K562 (cell line): Measurements from ENCODE around the gene GPR35. TPM values are rescaled to one million over a fixed set of nuclear protein-coding genes. Genes with fewer than 3 reads are reported as not detected.

Experiments
- ATAC-seq: fragments of 200-7000 bp; cut with Tn5 transposase; 3 replicates; pipeline ENCODE4 v1.9.1; 2020; ENCODE audit warnings: moderate library complexity
- BruUV-seq: library from RNA; stranded (reverse); fragments of 400-500 nt; replicated peaks from 2 replicates; lab custom pipeline; 2021; lab: Mats Ljungman, UMichigan
- CTCF ChIA-PET: fragments of 300-600 bp; formaldehyde crosslinking; extraction: SDS; loops from one replicate; lab custom pipeline; 2021; ENCODE audit warnings: low intra/inter-chr PET ratio; lab: Yijun Ruan, JAX
- POLR2A ChIA-PET: fragments of 300-600, 350-650 bp; sonication (Branson Sonifier 250); formaldehyde crosslinking; extraction: SDS; loops from one replicate; lab custom pipeline; 2021; ENCODE audit warnings: antibody characterized with exemption, inconsistent platforms; lab: Yijun Ruan, JAX
- DNase-seq, 4 experiments: peaks; one replicate each; pipeline versions ENCODE4 v3.0.0 to v3.0.0-alpha.2; 2011 to 2018; ENCODE audit warnings: low spot score in 3 of 4, mixed read lengths in 3 of 4; ENCODE audit errors: extremely low read depth in 1 of 4
- FAIRE-seq: peaks from 2 replicates; lab custom pipeline; 2011; peaks lifted over from hg19 to GRCh38; lab: Jason Lieb, UNC
- H2AFZ ChIP-seq: 2 replicates; pipeline ENCODE4 v1.6.0; 2011; ENCODE audit warnings: low read depth, low read length, control low read depth, inconsistent platforms
- H3K27ac ChIP-seq: fragments of 200-600 bp; 3 replicates; pipeline ENCODE4 v1.8.0; 2011; ENCODE audit warnings: low read depth, mild to moderate bottlenecking, control low read depth, inconsistent platforms, low read length, moderate library complexity, mixed read lengths; ENCODE audit errors: extremely low read depth
- H3K27me3 ChIP-seq, 2 experiments: fragments of 300-600 bp in 1 of 2; 2 replicates in 1 of 2; 3 replicates in 1 of 2; pipeline versions ENCODE4 v1.6.0 to v1.8.0; 2011; ENCODE audit warnings: inconsistent platforms in 2 of 2, low read length in 2 of 2, mild to moderate bottlenecking in 1 of 2, mixed read lengths in 1 of 2, moderate library complexity in 1 of 2; ENCODE audit not compliant: control insufficient read depth in 2 of 2, insufficient read depth in 2 of 2
- H3K36me3 ChIP-seq: fragments of 300-600 bp; 3 replicates; pipeline ENCODE4 v1.8.0; 2011; ENCODE audit warnings: mild to moderate bottlenecking, low read length, inconsistent platforms; ENCODE audit not compliant: control insufficient read depth, insufficient read depth
- H3K4me1 ChIP-seq, 2 experiments: fragments of 200-600 bp in 1 of 2; replicated peaks in 1 of 2; 2 replicates in 1 of 2; 3 replicates in 1 of 2; pipeline versions ENCODE4 v1.5.1 to v1.8.0; 2011; ENCODE audit warnings: inconsistent platforms in 2 of 2, low read length in 2 of 2, mild to moderate bottlenecking in 1 of 2, mixed read lengths in 1 of 2, moderate library complexity in 1 of 2; ENCODE audit not compliant: control insufficient read depth in 2 of 2, insufficient read depth in 2 of 2
- H3K4me2 ChIP-seq: 2 replicates; pipeline ENCODE4 v1.6.1; 2011; ENCODE audit warnings: low read length, control low read depth, inconsistent platforms, mixed read lengths; ENCODE audit not compliant: insufficient read depth
- H3K4me3 ChIP-seq: fragments of 200-600 bp; sonication (generic), shearing (Covaris generic); 2 replicates; pipeline ENCODE4 v1.5.1; 2016; ENCODE audit warnings: control low read depth, inconsistent platforms
- H3K79me2 ChIP-seq: fragments of 200-600 bp; 3 replicates; pipeline ENCODE4 v1.8.0; 2011; ENCODE audit warnings: low read length, inconsistent platforms; ENCODE audit not compliant: control insufficient read depth, insufficient read depth
- H3K9ac ChIP-seq, 2 experiments: 2 replicates each; pipeline versions ENCODE4 v1.6.0 to v1.6.1; 2011; ENCODE audit warnings: low read depth in 2 of 2, low read length in 2 of 2, control low read depth in 1 of 2, inconsistent platforms in 1 of 2, mild to moderate bottlenecking in 1 of 2, mixed read lengths in 1 of 2; ENCODE audit not compliant: insufficient read depth in 1 of 2
- H3K9me1 ChIP-seq: one replicate; pipeline ENCODE4 v1.6.0; 2011; ENCODE audit warnings: inconsistent platforms, mild to moderate bottlenecking, low read length, moderate library complexity; ENCODE audit not compliant: control insufficient read depth, insufficient read depth
- H3K9me3 ChIP-seq: replicated peaks from 2 replicates; pipeline ENCODE4 v1.5.1; 2011; ENCODE audit warnings: low read depth, low read length, inconsistent platforms; ENCODE audit not compliant: control insufficient read depth, insufficient read depth
- H4K20me1 ChIP-seq: replicated peaks from 2 replicates; pipeline ENCODE4 v1.6.1; 2011; ENCODE audit warnings: low read length, inconsistent platforms, mixed read lengths; ENCODE audit not compliant: control insufficient read depth, insufficient read depth
- E2F3 ChIP-seq: fragments of 250-450 bp; sonication (Bioruptor Pico); IDR thresholded peaks from 2 replicates; pipeline ENCODE4 v1.4.0; 2020; ENCODE audit warnings: mild to moderate bottlenecking
- NCOA6 ChIP-seq: fragments of 450-650 bp; IDR thresholded peaks from 2 replicates; pipeline ENCODE4 v1.6.1; 2017; ENCODE audit warnings: mild to moderate bottlenecking
- XRCC4 ChIP-seq: IDR thresholded peaks from one replicate; pipeline ENCODE4 v1.6.1; 2011; ENCODE audit not compliant: insufficient read depth, insufficient read length; ENCODE audit errors: extremely low read depth
- ZNF785 ChIP-seq: fragments of 250-450 bp; sonication (Bioruptor Pico); IDR thresholded peaks from 2 replicates; pipeline ENCODE4 v1.4.0; 2020; ENCODE audit warnings: mild to moderate bottlenecking
- WGBS: fragments of 100-300 bp; shearing (Covaris generic); methylation state at CpG from one replicate; pipeline ENCODE4 v1.1.6; 2016; ENCODE audit warnings: low coverage, mixed read lengths; ENCODE audit not compliant: insufficient coverage; ENCODE audit errors: missing lambda C conversion rate; 5-methylcytosine and 5-hydroxymethylcytosine counted together
- in situ Hi-C: fragments of 300-500 bp; cut with MboI; formaldehyde crosslinking; loops from 4 replicates; pipeline ENCODE4 v1.15.0; 2018; ENCODE audit warnings: inconsistent platforms, mixed read lengths
- intact Hi-C: fragments of 100-400 bp; cut with micrococcal nuclease; formaldehyde crosslinking; loops from 2 replicates; pipeline ENCODE4 v1.14.2; 2022
- polyA plus RNA-seq, 8 experiments: library from polyadenylated mRNA; depleted of rRNA in 4 of 8; stranded (reverse) in 5 of 8; unstranded in 3 of 8; fragments of >200 nt; fragmentation: Nextera tagmentation in 2 of 8; fragmentation: Illumina TruSeq in 1 of 8; extraction: Ambion mirVana in 2 of 8; extraction: Trizol in 1 of 8; gene quantifications; 2 replicates each; pipeline versions ENCODE4 v1.2.1 to v1.2.3, GENCODE V29; 2011 to 2014; ENCODE audit warnings: inconsistent platforms in 1 of 8, missing spikeins in 1 of 8
- total RNA-seq, 7 experiments: library from RNA; depleted of rRNA in 6 of 7; stranded (reverse); fragments of >200 nt in 6 of 7; fragmentation: Illumina TruSeq in 2 of 7; extraction: Trizol in 2 of 7; gene quantifications; 2 replicates each; pipeline versions ENCODE4 v1.2.1 to v1.2.3, GENCODE V29; 2011 to 2021; ENCODE audit warnings: low replicate concordance in 1 of 7
- TF ChIP-seq, protein P1 (sequence below): fragments of 450-650 bp; IDR thresholded peaks from 2 replicates; pipeline ENCODE4 v1.6.1; 2016; ENCODE audit warnings: missing biosample characterization, missing genetic modification characterization
- TF ChIP-seq, protein P2 (sequence below): sonication (generic); formaldehyde crosslinking; IDR thresholded peaks from 2 replicates; pipeline ENCODE4 v1.8.1; 2023; ENCODE audit warnings: mild to moderate bottlenecking, missing genetic modification reagents

Gene GPR35
- total and polyA plus RNA-seq, 9 of the 15 experiments (the other 6 are each of a cell fraction or from before 2014, with no cell fraction given), result 0.04 to 0.50 (median 0.29) TPM; not detected in 3

DNA sequence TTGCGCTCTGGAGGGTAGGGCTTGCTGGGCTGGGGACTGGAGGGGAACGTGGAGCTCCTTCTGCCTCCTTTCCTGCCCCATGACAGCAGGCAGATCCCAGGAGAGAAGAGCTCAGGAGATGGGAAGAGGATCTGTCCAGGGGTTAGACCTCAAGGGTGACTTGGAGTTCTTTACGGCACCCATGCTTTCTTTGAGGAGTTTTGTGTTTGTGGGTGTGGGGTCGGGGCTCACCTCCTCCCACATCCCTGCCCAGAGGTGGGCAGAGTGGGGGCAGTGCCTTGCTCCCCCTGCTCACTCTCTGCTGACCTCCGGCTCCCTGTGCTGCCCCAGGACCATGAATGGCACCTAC, 4.3 kb downstream of the GPR35 start:
- ChIA-PET POLR2A (interaction anchor here (0.6 kb wide), 1 partner anchor 140 kb away, joined by 3 read pairs; no protein-coding TSS in a partner anchor), CTCF (interaction anchor here (1.2 kb wide), 1 partner anchor 115 kb away, joined by 4 read pairs; no protein-coding TSS in a partner anchor)
- no peak for FAIRE-seq
- H3K79me2 ChIP-seq, result no peaks in the 10 kb centered on the region
- BruUV-seq, result no TSS peak
- H4K20me1 ChIP-seq, result no peaks in the 10 kb centered on the region
- intact Hi-C loops, result no loop called here
- WGBS, result 0% methylated on average over 2 of the region's 5 CpGs
- no peak overlapping the region for H2AFZ ChIP-seq
- peaks cover 0 to 20% of the 10 kb centered on the region in 2 experiments; a peak in 2 of 5 replicates for H3K4me1 ChIP-seq
- no peak overlapping the region for H3K4me3 ChIP-seq
- no peak overlapping the region for H3K9ac ChIP-seq
- no peaks in the 10 kb centered on the region for H3K36me3 ChIP-seq
- H3K27ac ChIP-seq, result no peak overlapping the region
- H3K4me2 ChIP-seq, result no peak overlapping the region
- TF ChIP-seq ZNF785 (CRISPR knock-in tag) (no peak), XRCC4 (no peak), NCOA6 (no peak), E2F3 (CRISPR knock-in tag) (no peak)
- TF ChIP-seq, protein P1, sequence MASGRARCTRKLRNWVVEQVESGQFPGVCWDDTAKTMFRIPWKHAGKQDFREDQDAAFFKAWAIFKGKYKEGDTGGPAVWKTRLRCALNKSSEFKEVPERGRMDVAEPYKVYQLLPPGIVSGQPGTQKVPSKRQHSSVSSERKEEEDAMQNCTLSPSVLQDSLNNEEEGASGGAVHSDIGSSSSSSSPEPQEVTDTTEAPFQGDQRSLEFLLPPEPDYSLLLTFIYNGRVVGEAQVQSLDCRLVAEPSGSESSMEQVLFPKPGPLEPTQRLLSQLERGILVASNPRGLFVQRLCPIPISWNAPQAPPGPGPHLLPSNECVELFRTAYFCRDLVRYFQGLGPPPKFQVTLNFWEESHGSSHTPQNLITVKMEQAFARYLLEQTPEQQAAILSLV (tag), result no peak
- TF ChIP-seq, protein P2, sequence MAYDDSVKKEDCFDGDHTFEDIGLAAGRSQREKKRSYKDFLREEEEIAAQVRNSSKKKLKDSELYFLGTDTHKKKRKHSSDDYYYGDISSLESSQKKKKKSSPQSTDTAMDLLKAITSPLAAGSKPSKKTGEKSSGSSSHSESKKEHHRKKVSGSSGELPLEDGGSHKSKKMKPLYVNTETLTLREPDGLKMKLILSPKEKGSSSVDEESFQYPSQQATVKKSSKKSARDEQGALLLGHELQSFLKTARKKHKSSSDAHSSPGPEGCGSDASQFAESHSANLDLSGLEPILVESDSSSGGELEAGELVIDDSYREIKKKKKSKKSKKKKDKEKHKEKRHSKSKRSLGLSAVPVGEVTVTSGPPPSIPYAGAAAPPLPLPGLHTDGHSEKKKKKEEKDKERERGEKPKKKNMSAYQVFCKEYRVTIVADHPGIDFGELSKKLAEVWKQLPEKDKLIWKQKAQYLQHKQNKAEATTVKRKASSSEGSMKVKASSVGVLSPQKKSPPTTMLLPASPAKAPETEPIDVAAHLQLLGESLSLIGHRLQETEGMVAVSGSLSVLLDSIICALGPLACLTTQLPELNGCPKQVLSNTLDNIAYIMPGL (CRISPR knock-in tag), result no peak
- TF ChIP-seq, all 486 proteins: peak for 0
- ATAC-seq (no peak), DNase-seq (no peak)
- peaks cover 0 to 16% of the 10 kb centered on the region in 2 experiments; a peak in 2 of 5 replicates for H3K27me3 ChIP-seq
- H3K9me1 ChIP-seq, result no peaks in the 10 kb centered on the region
- in situ Hi-C loops, result no loop called here
- 0 out of 2 replicates have a peak, but pooled peaks cover 1% of the 10 kb centered on the region for H3K9me3 ChIP-seq
